Ishikawa (cell line): ENCODE measurements around the gene CCDC91.

Experiments used
- CEBPB ChIP-seq: IDR thresholded peaks from 2 replicates; pipeline ENCODE4 v1.6.1; 2012
- CREB1 ChIP-seq: IDR thresholded peaks from 2 replicates; pipeline ENCODE4 v1.6.1; 2012; ENCODE audit warnings: low read depth
- EGR1 ChIP-seq: IDR thresholded peaks from 2 replicates; pipeline ENCODE4 v1.6.1; 2012
- EP300 ChIP-seq: IDR thresholded peaks from 2 replicates; pipeline ENCODE4 v1.6.1; 2012; ENCODE audit warnings: borderline replicate concordance
- FOXM1 ChIP-seq: IDR thresholded peaks from 2 replicates; pipeline ENCODE4 v1.6.1; 2012; ENCODE audit warnings: low read depth, borderline replicate concordance
- MAX ChIP-seq: IDR thresholded peaks from 2 replicates; pipeline ENCODE4 v1.6.1; 2012
- RAD21 ChIP-seq: IDR thresholded peaks from 2 replicates; pipeline ENCODE4 v1.6.1; 2012; ENCODE audit warnings: low read depth
- REST ChIP-seq: IDR thresholded peaks from 2 replicates; pipeline ENCODE4 v1.6.1; 2012; ENCODE audit warnings: low read depth, mild to moderate bottlenecking
- TAF1 ChIP-seq: IDR thresholded peaks from 2 replicates; pipeline ENCODE4 v1.6.1; 2012; ENCODE audit warnings: low read depth, mild to moderate bottlenecking
- TCF12 ChIP-seq: IDR thresholded peaks from 2 replicates; pipeline ENCODE4 v1.6.1; 2012; ENCODE audit warnings: low read depth
- TEAD4 ChIP-seq: IDR thresholded peaks from 2 replicates; pipeline ENCODE4 v1.6.1; 2012
- USF1 ChIP-seq: IDR thresholded peaks from 2 replicates; pipeline ENCODE4 v1.6.1; 2012
- YY1 ChIP-seq: IDR thresholded peaks from 2 replicates; pipeline ENCODE4 v1.6.1; 2012; ENCODE audit warnings: low read depth
- ZBTB7A ChIP-seq: IDR thresholded peaks from 2 replicates; pipeline ENCODE4 v1.6.1; 2012; ENCODE audit warnings: low read depth

- no peak for TF ChIP-seq YY1
- TF ChIP-seq TCF12: no peak
- TF ChIP-seq TAF1: no peak
- TF ChIP-seq REST: no peak
- no peak for TF ChIP-seq EP300
- TF ChIP-seq CREB1: no peak
- no peak for TF ChIP-seq RAD21
- no peak for TF ChIP-seq MAX
- no peak for TF ChIP-seq EGR1
- no peak for TF ChIP-seq USF1
- no peak for TF ChIP-seq TEAD4
- no peak for TF ChIP-seq CEBPB
- no peak for TF ChIP-seq ZBTB7A
- TF ChIP-seq FOXM1: no peak
Measured at GRCh38 chr12:28484156-28484555, 293.9 kb downstream of the CCDC91 start.
